Measurements from ENCODE around the gene RTL10. TPM values are rescaled to one million over a fixed set of nuclear protein-coding genes. Genes with fewer than 3 reads are reported as not detected.

Gene RTL10
- total and polyA plus RNA-seq, 2 of the 13 experiments (the other 11 are each of a cell fraction or from before 2014, with no cell fraction given): 14.1 to 15.8 TPM

DNA sequence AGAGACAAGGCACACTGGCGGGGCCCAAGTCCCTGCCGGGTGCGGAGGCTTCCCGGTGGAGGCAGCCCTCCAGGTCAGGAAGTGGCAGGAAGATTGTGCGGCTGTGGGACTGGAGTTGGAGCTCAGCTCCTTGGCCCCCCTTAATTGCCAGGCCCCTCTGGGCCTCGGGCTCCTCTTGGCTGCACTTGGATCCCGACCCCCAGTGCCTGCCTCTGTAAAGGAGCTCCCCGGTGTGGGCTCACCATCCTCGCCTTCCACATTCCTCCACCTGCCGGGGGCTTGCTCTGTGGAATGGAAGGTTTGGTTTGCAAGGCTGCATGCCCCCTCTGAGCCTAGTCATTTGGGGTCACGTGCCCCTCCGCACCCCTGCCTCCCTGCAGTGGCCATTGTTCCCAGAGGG lies 48.8 kb upstream of the RTL10 start (continued):
- TF ChIP-seq, protein P1, sequence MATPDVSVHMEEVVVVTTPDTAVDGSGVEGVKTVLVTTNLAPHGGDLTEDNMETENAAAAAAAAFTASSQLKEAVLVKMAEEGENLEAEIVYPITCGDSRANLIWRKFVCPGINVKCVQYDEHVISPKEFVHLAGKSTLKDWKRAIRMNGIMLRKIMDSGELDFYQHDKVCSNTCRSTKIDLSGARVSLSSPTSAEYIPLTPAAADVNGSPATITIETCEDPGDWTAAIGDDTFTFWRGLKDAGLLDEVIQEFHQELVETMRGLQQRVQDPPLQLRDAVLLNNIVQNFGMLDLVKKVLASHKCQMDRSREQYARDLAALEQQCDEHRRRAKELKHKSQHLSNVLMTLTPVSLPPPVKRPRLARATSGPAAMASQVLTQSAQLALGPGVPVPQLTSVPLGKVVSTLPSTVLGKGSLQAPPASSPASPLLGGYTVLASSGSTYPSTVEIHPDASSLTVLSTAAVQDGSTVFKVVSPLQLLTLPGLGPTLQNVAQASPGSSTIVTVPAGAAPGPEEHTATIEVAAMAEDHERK (CRISPR knock-in tag; IDR thresholded peaks at IDR 0.05; ENCODE audit: low read depth): no peak
- no peak for TF ChIP-seq SMARCE1 (IDR thresholded peaks at IDR 0.05; ENCODE audit: borderline replicate concordance)

DNA sequence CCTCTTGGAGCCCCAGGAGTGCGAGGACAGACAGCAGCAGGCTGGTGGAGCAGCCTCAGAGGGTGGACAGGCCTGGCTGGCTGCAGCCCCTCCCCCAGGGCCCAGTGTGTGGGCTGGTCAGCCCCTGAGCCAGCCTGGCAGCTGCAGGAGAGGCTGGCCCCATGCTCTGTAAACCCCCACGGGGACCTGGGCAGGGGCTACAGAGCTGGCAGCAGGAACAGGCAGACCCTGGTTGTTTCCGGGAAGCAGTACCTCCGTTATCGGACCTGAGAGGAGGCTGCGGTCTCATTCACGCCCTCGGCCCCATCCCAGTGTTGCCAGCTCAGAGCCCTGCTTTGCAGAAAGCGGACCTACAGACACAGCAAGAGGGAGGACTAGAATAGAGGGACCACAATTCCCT lies 48.4 kb upstream of the RTL10 start:
- Histone ChIP-seq H3K9me3 (ENCODE audit: low read length) (no peaks in the 10 kb centered on the region), H3K4me3 (replicated peaks in 1 of 3; ENCODE audit: insufficient read depth in 1 of 3, low read depth in 2 of 3, low read length in 3 of 3) (no peak overlapping the region), H3K36me3 (replicated peaks in 1 of 2; ENCODE audit: control insufficient read depth in 1 of 2, insufficient read depth in 2 of 2, low read length in 2 of 2) (peaks cover 2 to 3% of the 10 kb centered on the region in 2 experiments; a peak in 3 of 5 replicates), H3K79me2 (ENCODE audit: insufficient read depth, low read length) (no peaks in the 10 kb centered on the region), H3K27ac (ENCODE audit: extremely low read length, insufficient read depth, low read length) (no peak overlapping the region), H3K4me2 (ENCODE audit: low read depth, low read length) (no peak overlapping the region), H3K27me3 (ENCODE audit: control insufficient read depth in 1 of 2, insufficient read depth in 2 of 2, low read length in 2 of 2) (no peaks in the 10 kb centered on the region), H3K9ac (ENCODE audit: insufficient read depth, low read depth, low read length) (no peak overlapping the region), H3K4me1 (ENCODE audit: insufficient read depth, low read length) (peaks cover 55% of the 10 kb centered on the region), H2AFZ (ENCODE audit: low read length) (no peak overlapping the region), H4K20me1 (ENCODE audit: insufficient read depth, low read length) (no peaks in the 10 kb centered on the region)
- BruUV-seq (replicated peaks): no TSS peak
- intact Hi-C loops (cut with micrococcal nuclease; ENCODE audit: unreplicated experiment): no loop called here
- in situ Hi-C loops (cut with HindIII; ENCODE audit: extremely low pct_ligation_motif_present, low pct_unique_long_range_greater_than_20kb): loop anchor here (5.0 kb wide), 2 partner anchors 51 to 171 kb away; partner anchors contain the start of genes GNB1L and RTL10
- ChIA-PET CTCF (ENCODE audit: low intra/inter-chr PET ratio, low total read pairs) (no interaction called here), POLR2A (interaction anchor here (1.8 kb wide), 1 partner anchor 39 kb away, joined by 5 read pairs; the partner anchor contains the start of genes COMT and TXNRD2)
- WGBS (ENCODE audit: low lambda C conversion rate): 100% methylated on average over 1 of the region's 9 CpGs
- ATAC-seq (no peak), DNase-seq (ENCODE audit: low spot score) (no peak), FAIRE-seq (no peak)
- TF ChIP-seq HNRNPLL (IDR thresholded peaks at IDR 0.05; ENCODE audit: low read depth, low read length, poor library complexity, severe bottlenecking): no peak
- TF ChIP-seq ZNF615 (CRISPR knock-in tag; IDR thresholded peaks at IDR 0.05; ENCODE audit: borderline replicate concordance): no peak
- no peak for TF ChIP-seq ZNF496 (CRISPR knock-in tag; IDR thresholded peaks at IDR 0.05; ENCODE audit: insufficient replicate concordance)
- TF ChIP-seq ZSCAN29 (CRISPR knock-in tag; conservative IDR thresholded peaks at IDR 0.05): no peak
- TF ChIP-seq, protein P2, sequence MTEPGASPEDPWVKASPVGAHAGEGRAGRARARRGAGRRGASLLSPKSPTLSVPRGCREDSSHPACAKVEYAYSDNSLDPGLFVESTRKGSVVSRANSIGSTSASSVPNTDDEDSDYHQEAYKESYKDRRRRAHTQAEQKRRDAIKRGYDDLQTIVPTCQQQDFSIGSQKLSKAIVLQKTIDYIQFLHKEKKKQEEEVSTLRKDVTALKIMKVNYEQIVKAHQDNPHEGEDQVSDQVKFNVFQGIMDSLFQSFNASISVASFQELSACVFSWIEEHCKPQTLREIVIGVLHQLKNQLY (CRISPR knock-in tag; IDR thresholded peaks at IDR 0.05): no peak

Data from HepG2 (cell line).